ENCODE results near the gene CRACR2B. TPM values are rescaled to one million over a fixed set of nuclear protein-coding genes. Genes with fewer than 3 reads are reported as not detected.
A peak's percentile ranks its signal among the peaks of the same experiment; 100 is the strongest.

CRACR2B gene
- 10 to 100 TPM; 23.2 to 83.0 TPM for total RNA-seq

GRCh38 chr11:827897-828192 lies at the start of gene CRACR2B:
Gene CRACR2B (plus strand): TSS chr11:827919. CDS start chr11:828608, 689 bp downstream.
- DNase-seq (ENCODE audit: low spot score), result no peak
- 56% methylated on average over 5 of the region's 5 CpGs for WGBS
- H3K4me3 ChIP-seq, result peak within 1 kb of the TSS; percentile 31 to 37
- intact Hi-C loops (cut with DNase I), result no loop called here
- TF ChIP-seq POLR2A (IDR thresholded peaks at IDR 0.05) (no peak), POLR2AphosphoS5 (IDR thresholded peaks at IDR 0.05) (no peak), CTCF (IDR thresholded peaks at IDR 0.05) (no peak)
- H3K36me3 ChIP-seq, result peaks cover 8 to 16% of the 10 kb centered on the region in 2 donors
- peak within 1 kb of the TSS; percentile 46 to 62 for H3K27ac ChIP-seq
- H3K4me1 ChIP-seq (replicated peaks), result peaks cover 38% of the 10 kb centered on the region
- H3K9me3 ChIP-seq, result no peaks in the 10 kb centered on the region
- H3K27me3 ChIP-seq (replicated peaks; ENCODE audit: insufficient read depth), result no peaks in the 10 kb centered on the region

GRCh38 chr11:778976-779954 lies 48.5 kb upstream of the CRACR2B start:
- H3K4me1 ChIP-seq (replicated peaks), result peaks cover 10% of the 10 kb centered on the region
- H3K27ac ChIP-seq, result no peak overlapping the region
- DNase-seq (ENCODE audit: low spot score), result no peak
- no peaks in the 10 kb centered on the region for H3K27me3 ChIP-seq (replicated peaks; ENCODE audit: insufficient read depth)
- no peaks in the 10 kb centered on the region for H3K9me3 ChIP-seq
- H3K36me3 ChIP-seq, result no peaks in the 10 kb centered on the region
- intact Hi-C loops (cut with DNase I), result no loop called here
- H3K4me3 ChIP-seq, result no peak overlapping the region
- TF ChIP-seq POLR2A (IDR thresholded peaks at IDR 0.05), result no peak
- TF ChIP-seq POLR2AphosphoS5 (IDR thresholded peaks at IDR 0.05), result no peak
- no peak for TF ChIP-seq CTCF (IDR thresholded peaks at IDR 0.05)
- WGBS, result 93% methylated on average over 23 of the region's 23 CpGs

- no peak for TF ChIP-seq POLR2AphosphoS5 (IDR thresholded peaks at IDR 0.05)
- no peak for TF ChIP-seq CTCF (IDR thresholded peaks at IDR 0.05)
- TF ChIP-seq POLR2A (IDR thresholded peaks at IDR 0.05), result no peak
- Histone ChIP-seq H3K9me3 (no peaks in the 10 kb centered on the region), H3K4me1 (replicated peaks) (peaks cover 10% of the 10 kb centered on the region), H3K27me3 (replicated peaks; ENCODE audit: insufficient read depth) (no peaks in the 10 kb centered on the region), H3K27ac (no peak overlapping the region), H3K4me3 (no peak overlapping the region), H3K36me3 (no peaks in the 10 kb centered on the region)
- 95% methylated on average over 16 of the region's 16 CpGs for WGBS
- intact Hi-C loops (cut with DNase I), result loop anchor here (10.0 kb wide), 1 partner anchor 115 kb away; no protein-coding TSS in a partner anchor
- no peak for DNase-seq (ENCODE audit: low spot score)
These were observed 47.7 kb upstream of the CRACR2B start for GRCh38 chr11:779955-780532.

- H3K27ac ChIP-seq, result no peak overlapping the region
- WGBS, result 78% methylated on average over 36 of the region's 36 CpGs
- H3K9me3 ChIP-seq, result no peaks in the 10 kb centered on the region
- no peaks in the 10 kb centered on the region for H3K27me3 ChIP-seq (replicated peaks; ENCODE audit: insufficient read depth)
- intact Hi-C loops (cut with DNase I), result loop anchor here (10.0 kb wide), 1 partner anchor 118 kb away; no protein-coding TSS in a partner anchor
- no peak overlapping the region for H3K4me3 ChIP-seq
- DNase-seq (ENCODE audit: low spot score), result no peak
- H3K36me3 ChIP-seq, result no peaks in the 10 kb centered on the region
- no peak for TF ChIP-seq CTCF (IDR thresholded peaks at IDR 0.05)
- TF ChIP-seq POLR2AphosphoS5 (IDR thresholded peaks at IDR 0.05), result no peak
- no peak for TF ChIP-seq POLR2A (IDR thresholded peaks at IDR 0.05)
- H3K4me1 ChIP-seq (replicated peaks), result peaks cover 3% of the 10 kb centered on the region
These were observed 45.2 kb upstream of the CRACR2B start for GRCh38 chr11:782264-783174.

Measured in prostate gland (tissue), 2 donors.